ENCODE data around the gene C9orf50.

The C9orf50 gene

DNA sequence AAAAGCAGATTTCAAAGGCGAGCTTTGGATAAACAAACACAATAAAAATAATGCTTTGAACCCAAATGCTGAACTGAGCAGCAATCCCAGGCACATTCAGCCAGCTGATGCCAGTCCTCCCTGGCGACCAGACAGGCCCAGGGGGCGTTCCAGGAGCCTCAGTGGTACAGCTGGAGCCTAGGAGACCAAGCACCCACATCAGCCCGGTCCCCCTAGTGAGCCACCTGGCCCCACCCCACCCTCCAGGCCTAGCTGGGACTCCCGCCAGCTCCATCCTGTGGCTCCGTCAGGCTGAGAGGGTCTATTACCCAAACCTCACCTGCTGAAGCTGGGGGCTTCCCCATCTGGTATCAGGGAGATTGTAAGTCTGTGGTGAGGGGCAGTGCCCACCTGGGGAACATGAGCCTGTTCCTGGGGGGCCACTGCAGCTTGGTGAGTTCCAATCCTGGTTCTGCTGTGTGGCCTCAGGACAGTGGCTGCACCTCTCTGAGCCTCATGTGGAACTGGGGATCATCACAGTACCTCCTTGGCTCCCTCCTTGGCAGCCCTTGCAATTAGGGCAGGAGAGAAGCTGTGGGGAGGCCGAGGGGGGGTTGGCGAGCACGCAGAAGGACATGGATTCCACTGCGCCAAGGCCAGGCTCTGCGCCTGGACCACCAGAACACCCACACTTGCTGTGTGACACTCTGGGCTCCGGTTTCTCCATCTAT lies 16.7 kb downstream of the C9orf50 start:
- TF ChIP-seq, protein P1, sequence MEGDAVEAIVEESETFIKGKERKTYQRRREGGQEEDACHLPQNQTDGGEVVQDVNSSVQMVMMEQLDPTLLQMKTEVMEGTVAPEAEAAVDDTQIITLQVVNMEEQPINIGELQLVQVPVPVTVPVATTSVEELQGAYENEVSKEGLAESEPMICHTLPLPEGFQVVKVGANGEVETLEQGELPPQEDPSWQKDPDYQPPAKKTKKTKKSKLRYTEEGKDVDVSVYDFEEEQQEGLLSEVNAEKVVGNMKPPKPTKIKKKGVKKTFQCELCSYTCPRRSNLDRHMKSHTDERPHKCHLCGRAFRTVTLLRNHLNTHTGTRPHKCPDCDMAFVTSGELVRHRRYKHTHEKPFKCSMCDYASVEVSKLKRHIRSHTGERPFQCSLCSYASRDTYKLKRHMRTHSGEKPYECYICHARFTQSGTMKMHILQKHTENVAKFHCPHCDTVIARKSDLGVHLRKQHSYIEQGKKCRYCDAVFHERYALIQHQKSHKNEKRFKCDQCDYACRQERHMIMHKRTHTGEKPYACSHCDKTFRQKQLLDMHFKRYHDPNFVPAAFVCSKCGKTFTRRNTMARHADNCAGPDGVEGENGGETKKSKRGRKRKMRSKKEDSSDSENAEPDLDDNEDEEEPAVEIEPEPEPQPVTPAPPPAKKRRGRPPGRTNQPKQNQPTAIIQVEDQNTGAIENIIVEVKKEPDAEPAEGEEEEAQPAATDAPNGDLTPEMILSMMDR (conservative IDR thresholded peaks at IDR 0.05; ENCODE audit: low read depth, low read length): no peak
- H3K4me3 ChIP-seq (ENCODE audit: low read length): no peak overlapping the region
- no peak for DNase-seq (ENCODE audit: low read depth)

DNA sequence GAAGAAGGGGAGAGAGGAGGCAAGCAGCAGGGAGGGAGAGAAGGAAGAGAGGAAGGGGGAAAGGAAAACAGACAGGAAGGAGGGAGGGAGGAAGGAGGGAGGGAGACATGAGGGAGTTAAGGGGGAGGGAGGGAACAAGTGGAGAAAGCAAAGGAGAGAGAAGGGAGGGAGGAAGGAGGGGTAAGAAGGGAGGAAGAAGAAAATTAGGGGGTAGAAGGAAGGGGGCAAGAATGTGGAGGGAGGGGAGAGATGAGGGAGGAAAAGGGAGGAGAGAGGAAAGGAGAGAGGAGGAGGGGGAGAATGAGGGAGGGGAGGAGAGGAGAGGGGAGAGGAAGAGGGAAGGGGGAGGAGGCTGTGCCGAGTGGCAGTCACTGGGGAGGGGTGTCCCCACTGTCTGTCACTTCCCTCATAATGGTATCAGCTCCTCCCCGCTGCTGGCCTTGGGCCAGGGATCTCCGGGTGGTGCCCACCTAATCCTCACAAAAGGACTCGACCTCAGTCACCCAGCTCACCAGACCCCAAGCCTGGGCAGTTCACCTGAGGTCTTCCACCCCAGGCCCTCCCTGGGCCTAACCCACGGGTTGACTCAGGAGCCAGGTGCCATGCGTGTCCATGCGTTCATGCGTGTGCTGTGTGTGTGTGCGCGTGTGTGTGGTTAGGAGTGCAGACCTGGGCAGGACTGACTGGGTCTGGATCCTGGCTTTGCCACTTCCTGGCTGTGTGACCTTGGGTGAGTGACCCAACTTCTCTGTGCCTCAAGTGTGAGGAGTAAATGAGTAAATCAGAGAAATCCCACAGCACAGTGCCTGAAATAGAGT lies 18.1 kb downstream of the C9orf50 start:
- TF ChIP-seq, protein P1 (conservative IDR thresholded peaks at IDR 0.05; ENCODE audit: low read depth, low read length): no peak
- H3K4me3 ChIP-seq (ENCODE audit: low read length): no peak overlapping the region
- DNase-seq (ENCODE audit: low read depth): no peak

DNA sequence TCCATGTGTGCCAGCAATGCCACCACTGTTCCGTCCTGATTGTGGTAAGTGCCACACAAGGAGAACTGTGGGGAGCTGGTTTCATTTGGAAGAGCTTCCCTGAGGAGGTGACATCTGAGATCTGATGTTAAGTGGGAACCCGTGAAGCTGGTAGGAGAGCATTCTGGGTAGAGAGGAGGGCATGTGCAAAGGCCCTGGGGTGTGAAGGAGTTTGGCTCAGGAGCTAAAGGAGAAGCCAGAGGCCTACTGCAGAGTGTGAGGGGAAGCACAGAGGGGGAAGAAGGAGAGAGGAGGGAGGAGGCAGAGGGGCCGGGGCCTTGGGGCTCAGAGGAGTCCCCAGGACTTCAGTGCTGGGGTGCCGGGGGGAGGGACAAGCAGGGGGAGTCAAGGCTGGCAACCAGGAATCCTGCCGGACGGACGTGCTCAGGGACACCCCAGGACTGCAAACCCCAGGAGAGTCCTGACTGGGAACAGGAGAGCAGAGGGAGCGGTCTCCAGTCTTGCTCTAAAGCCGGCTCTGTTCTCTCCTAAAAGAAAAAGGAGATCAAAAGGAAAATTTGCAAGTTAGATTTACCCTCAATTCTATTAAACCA lies 19.7 kb downstream of the C9orf50 start:
- no peak overlapping the region for H3K4me3 ChIP-seq (ENCODE audit: low read length)
- no peak for DNase-seq (ENCODE audit: low read depth)
- TF ChIP-seq, protein P1 (conservative IDR thresholded peaks at IDR 0.05; ENCODE audit: low read depth, low read length): no peak

DNA sequence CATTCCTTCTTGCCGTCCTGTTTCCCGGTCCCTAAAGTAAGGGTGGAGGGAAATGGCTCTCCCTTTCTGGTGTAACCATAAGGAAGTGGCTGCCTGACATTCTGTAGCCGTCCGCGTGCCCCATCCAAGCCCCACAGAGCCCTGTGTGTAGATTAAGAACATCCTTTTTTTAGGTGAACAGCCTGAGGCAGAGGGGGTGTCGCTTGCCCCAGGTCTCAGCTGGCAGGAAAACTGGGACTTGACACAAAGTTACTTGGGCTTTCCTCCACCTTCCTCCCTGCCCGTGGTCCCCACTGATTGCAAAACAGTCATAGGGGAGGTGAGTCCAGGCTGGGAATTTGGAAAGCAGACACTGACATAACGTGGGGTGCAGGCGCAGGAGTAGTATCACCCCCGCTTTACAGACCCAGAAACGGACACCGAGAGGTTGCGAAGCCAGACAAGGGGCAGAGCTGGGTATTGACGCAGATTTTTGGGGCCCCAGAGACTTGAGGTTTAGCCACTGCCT lies 22.8 kb downstream of the C9orf50 start:
- no peak overlapping the region for H3K4me3 ChIP-seq (ENCODE audit: low read length)
- TF ChIP-seq, protein P1 (conservative IDR thresholded peaks at IDR 0.05; ENCODE audit: low read depth, low read length): no peak
- no peak for DNase-seq (ENCODE audit: low read depth)

DNA sequence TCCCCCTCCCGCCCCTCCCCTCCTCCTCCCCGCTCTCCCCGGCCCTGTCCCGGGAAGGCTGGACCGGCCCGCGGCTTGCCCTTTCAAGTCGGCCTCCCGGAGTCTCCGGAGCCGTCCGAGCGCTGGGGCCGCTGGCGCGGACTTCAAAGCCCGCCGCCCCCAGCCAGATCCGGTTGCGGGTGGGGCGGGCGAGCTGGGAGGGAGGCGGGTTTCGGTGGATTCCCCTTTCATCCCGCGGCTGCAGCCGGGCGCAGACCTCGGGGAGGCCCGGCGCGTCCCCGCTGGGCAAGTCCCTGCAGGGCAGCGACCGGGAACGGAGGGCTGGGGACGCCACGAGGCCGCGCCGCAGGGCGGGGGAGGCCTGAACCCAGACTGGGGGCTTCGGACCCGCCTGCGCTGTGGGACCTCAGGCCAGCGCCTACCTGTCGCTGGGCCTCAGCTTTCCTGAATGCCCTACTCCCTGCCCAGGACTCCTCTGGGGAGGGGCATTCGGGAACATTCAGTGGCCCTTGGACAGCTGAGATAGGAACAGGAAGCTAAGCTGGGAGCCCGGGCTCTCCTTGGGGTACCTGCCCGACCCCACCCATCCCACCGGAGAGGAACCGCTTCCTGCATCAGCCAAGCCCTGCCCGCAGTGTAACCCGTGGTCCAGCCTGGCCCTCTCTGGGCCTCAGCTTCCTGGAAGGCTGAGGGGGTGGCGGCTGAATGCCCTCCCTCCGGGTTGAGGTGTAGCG lies 23.4 kb downstream of the C9orf50 start:
- DNase-seq (ENCODE audit: low read depth): no peak
- TF ChIP-seq, protein P1 (conservative IDR thresholded peaks at IDR 0.05; ENCODE audit: low read depth, low read length): no peak
- H3K4me3 ChIP-seq (ENCODE audit: low read length): peak overlapping the region; percentile 41

DNA sequence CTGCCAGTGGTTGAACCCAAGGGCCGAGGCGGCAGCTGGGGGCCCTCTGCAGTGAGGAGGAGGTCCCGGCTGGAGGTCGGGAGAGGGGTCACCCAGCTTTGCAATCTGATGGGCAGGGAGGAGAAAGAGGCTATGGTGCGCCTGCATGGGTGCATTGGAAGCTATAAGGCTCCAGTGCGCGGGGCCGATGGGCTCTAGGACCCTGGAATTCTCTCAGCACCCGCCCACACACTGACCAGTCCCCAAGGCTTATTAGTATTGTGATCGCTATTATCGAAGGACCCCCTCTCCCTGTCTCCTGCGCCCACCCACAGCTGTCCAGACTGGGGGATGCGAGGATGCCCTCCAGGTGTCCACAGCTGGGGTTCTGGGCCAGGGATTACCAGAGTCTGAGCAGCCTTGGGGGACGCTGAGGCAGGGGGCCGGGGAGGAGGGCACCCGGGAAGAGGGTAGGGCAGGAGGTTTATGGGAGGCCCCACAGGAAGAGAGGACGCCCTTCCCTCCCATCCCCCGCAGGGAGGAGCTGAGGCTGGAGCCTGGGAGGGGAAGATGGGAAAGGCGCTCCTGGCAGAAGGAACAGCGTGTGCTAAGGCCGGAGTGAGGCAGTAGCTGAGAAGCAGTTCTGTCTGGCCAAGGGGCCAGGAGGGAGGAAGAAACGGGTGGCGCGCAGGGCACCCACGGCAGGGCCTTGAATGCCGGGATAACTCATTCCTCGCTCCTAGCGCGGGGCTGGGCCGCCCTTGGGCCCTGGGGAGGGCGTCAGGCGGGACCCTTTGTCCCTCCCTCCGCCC lies 24.2 kb downstream of the C9orf50 start:
- peak overlapping the region; percentile 41 for H3K4me3 ChIP-seq (ENCODE audit: low read length)
- DNase-seq (ENCODE audit: low read depth): no peak
- TF ChIP-seq, protein P1 (conservative IDR thresholded peaks at IDR 0.05; ENCODE audit: low read depth, low read length): no peak
